Measurements from ENCODE around the gene CPED1. TPM values are rescaled to one million over a fixed set of nuclear protein-coding genes. Genes with fewer than 3 reads are reported as not detected.

The CPED1 gene
- total RNA-seq, 2 donors from 2014 or later: 3.4 to 15.9 TPM

DNA sequence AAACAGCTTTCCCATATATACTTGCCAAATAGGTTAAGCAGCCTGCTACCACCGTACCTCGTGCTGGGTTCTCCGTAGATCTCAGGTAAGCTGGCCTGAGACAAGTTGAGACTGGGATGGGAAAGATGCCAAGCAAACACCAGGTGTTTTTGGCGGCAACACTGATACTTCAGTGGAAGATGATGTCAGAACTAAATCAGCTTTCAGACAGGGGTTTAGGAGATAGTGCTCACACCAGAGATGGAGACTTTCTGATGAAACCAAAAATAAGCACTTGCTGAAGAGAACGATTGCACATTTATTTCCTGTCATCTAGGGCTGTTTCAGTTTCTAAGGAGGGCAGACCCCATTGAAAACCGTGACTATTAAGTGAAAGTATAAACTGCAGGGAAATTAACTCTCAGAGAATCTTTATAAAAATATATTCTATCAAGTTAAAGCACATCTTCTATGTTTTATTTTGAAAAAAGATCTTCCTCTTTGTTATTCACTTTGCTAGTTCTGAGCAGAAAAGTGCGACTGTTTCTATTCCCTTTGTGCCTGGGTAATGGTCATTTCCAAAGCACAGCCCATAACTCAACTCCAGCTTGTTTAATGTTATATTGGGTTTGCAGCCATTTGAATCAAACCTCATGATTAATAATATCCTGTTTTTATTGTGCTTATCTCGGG lies 149.9 kb downstream of the CPED1 start:
- DNase-seq: no peak
- intact Hi-C loops (cut with DNase I, micrococcal nuclease): no loop called here
- ATAC-seq: no peak

DNA sequence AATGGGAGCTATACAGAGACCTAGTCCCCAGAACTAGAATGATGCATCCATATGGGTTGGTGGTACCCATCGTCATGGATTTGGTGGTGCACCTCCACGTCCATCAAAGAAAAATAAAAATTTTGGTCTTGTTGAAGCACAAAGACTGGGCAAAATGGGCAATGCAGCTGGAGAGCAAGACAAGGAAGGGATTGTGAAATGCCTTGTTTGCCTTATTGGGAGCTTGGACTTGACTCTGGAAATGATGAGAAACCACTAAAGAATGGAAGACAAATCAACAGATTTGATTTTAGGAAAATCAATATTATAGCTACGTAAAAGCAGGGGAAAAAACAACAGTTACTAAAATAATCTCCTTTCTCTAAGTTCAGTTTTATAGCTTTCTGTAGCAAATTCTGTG lies 150.9 kb downstream of the CPED1 start:
- DNase-seq (no peak), ATAC-seq (no peak)
- intact Hi-C loops (cut with DNase I, micrococcal nuclease): no loop called here

DNA sequence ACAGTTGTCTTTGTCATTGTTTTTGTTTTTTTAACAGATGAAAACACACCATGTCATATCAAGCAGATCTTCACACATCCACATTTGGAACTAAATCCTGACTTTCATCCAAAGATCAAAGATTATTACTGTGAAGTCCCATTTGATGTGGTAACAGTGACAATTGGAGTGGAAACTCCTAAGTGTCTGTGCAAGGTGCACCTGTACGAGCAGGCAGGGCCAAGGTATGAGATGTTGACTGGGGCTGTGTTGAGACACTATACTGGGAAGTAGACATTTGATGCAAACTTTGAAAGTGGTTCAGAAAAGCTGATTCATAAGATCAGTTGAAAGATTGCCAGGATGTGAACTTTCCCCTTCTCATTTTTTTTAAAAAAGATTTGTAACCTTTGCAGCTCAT lies 152.3 kb downstream of the CPED1 start:
- intact Hi-C loops (cut with DNase I, micrococcal nuclease): no loop called here
- DNase-seq (no peak), ATAC-seq (no peak)

DNA sequence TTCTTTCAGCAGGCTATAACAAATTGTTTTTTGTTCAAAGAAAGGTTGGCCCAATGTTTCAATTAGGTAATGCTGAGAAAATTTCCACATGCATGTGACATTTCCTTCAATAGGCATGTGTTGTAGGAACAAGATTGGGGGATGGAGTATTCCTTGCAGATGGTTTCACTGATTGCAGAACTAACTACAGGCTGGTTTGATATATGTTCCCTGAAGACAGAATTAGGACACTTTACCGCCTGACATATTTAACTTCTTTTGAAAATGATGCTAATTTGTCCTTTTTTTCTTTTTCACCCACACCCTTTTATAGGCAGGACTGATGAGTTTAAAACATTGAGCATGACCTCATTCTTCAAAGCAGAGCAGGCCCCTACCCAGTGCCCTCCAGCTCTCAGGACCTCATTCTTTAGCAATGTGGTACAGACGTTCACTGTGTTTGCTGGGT lies 163.3 kb downstream of the CPED1 start:
- DNase-seq (no peak), ATAC-seq (no peak)

DNA sequence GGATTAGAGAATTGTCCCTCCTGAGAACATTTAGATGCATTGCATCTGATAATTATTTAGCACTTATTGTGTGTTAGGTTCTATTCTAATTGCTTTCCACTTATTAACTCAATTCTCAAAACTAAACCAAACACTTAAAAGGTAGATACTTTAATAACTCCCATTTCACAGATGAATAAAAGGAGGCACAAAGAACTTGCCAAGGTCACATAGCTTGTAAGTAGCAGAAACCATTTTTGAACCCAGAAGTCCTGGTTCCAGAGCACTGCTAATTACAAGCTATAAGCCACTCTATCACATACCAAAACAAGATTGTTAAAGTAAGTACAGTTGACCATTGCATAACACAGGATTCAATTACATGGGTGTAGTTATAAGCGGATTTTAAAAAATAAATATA lies 164.9 kb downstream of the CPED1 start:
- DNase-seq (no peak), ATAC-seq (no peak)
- intact Hi-C loops (cut with DNase I, micrococcal nuclease): no loop called here

More for the DNA sequence above, 163.3 kb downstream of the CPED1 start:
- intact Hi-C loops (cut with DNase I, micrococcal nuclease): no loop called here

DNA sequence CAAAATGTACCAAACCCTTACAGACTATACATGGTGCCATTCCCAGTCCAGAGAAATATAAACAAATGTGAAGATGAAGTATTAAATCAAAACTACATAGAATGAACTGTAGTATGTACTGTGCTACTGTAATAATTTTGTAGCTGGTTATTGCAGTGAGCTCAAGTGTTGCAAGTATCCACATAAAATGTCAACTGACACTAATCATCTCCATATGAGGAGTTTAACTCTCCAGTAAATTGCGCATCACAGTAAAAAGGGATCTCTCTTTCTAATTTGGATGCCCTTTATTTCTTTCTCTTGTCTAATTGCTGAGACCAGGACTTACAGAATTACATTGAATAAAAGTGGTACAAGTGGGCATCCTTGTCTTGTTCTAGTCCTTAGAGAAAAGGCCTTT lies 165.5 kb downstream of the CPED1 start:
- intact Hi-C loops (cut with DNase I, micrococcal nuclease): no loop called here
- DNase-seq (no peak), ATAC-seq (no peak)

DNA sequence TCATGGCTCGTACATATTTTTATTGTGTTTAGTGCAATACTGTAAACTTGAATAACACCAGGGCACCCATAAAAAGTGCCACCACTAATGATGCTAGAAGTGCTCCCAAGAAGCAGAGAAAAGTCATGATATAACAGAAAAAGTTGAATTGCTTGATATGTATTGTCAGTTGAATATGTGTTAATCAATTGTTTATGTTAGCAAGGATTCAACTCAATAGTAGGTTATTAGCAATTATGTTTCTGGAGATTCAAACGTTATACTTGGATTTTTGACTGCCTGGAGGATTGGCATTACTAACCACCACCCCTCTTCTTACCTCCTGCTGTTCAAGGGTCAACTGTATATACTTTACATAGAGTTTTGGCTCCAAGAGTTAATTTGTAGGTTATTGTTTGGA lies 168.3 kb downstream of the CPED1 start:
- intact Hi-C loops (cut with DNase I, micrococcal nuclease): no loop called here
- ATAC-seq: no peak
- DNase-seq: no peak

DNA sequence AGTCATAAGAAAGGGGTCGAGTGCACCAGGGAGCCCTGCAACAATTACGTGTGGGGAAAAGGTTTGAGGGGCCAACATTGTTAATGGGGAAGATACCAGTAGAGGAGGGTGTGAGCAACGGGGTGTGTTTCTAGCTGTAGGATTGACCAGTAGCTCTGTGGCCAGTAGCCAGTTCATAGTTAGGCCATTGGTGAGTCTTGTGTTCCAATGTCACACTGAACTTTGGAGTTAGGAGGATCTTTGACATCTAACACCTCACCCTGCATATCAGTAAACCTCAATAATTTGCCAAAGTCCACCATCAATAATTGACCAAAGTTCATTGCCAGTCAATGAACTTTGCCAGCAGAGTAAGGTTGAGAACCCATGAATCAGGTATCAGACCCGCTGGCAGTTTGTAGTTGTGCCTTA lies 168.8 kb downstream of the CPED1 start:
- no peak for DNase-seq
- intact Hi-C loops (cut with DNase I, micrococcal nuclease): no loop called here
- ATAC-seq: peak; percentile 21

DNA sequence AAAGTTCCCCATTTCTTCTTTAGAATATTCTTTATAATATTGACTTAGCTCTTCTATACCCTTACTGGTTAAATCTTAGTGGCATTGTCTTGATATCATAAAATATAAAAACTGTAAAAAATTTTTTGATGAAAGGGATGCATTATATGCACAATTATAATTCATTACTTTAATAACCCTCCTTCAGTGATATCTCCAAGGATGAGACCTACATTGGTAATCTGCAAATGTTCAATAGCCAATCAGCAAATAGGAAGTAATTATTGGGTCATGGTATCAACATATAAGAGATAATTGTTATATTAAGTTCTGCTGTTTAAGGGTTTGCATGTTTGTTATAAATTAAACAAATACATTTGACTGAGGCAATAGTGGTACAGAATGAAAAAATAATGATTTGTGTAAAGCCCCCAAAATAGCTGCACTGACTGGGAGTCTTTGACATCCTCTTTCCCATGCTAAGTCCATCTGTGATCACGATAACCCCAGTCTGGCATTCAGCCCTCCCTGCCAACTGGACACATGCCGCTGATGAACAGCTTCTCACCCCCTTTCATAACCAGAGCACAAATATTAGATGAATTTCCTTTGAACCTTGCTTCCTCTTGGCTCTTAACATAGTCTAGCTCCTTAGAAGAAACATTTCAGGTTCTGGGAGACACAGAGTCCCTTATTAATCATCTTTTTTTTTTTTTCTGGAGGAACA lies 169.5 kb downstream of the CPED1 start:
- intact Hi-C loops (cut with DNase I, micrococcal nuclease): no loop called here
- DNase-seq (no peak), ATAC-seq (no peak)

DNA sequence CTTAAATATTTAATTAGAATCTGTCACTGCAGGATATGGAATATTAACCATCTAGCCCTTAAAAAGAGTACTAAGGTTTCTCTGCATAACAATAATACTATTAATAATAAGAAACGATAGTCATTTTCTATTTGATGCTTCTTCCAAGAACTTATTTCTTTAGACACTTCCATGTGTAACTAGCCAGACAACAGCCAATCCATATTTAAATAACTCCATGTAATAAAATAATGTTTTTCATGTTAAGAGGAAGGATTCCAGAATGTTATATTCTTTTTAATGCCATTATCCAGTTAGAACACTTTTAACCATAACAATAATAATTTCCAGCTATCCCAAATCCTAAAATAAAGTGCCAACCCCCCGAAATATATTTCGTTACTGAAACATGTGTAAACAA lies 170.2 kb downstream of the CPED1 start:
- DNase-seq (no peak), ATAC-seq (no peak)
- intact Hi-C loops (cut with DNase I, micrococcal nuclease): no loop called here

DNA sequence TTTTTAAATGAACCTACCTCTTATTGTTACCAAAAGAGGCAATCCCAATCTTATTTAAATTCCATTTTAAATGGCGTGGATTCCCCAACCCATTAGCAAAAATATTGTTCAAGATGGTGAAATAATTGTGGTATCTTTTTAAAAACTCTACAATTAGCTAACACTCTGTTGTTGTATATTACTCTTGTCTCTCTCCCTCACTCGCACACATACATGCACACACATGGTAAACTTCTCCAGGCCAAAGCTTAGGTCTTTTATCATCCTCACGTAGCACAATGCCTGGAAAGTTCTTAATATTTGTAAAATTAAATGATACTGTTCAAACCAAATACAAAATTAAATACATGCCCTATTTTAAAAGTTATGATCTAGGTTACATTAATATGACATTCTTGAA lies 171.0 kb downstream of the CPED1 start:
- DNase-seq (no peak), ATAC-seq (no peak)
- intact Hi-C loops (cut with DNase I, micrococcal nuclease): no loop called here

DNA sequence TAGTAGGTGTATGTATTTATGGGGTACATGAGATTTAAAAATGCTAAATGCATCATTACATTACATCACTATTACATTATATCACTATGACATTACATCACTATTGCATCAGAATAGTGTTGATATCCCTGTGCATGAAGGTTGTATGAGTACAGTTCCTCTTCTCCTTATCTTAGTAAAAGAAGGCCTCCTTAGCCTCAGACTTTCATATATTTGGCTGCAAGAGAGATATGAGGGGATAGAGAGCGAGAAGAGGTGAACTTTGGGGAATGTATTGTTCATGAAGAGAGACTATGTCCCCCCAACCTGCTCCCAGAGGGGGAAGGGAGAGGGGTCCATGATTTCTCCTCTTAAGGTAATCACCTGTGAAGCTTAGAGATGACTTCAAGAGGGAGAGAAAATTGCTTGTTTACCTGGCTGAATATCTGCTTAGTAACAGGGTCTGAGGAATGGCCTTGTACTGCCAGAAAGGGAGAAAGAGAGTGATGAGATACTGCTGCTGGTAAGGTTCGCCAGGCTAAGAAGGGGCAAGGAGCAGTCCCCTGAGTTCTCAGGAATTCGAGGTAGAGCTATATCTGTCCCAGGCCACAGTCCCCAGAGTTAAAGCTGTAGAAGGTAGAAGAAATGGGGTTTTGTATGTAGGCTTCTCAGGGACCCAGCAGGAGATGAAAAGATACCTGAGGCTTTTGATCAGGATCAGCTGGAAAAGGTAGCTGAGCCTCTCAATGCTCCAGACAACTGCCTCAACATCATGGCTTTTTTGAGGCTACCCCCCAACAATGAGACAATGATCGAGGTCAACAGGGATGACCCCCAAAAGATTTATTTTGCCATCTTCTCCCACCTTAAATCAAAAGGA lies 171.9 kb downstream of the CPED1 start:
- intact Hi-C loops (cut with DNase I, micrococcal nuclease): no loop called here
- ATAC-seq: no peak
- no peak for DNase-seq

DNA sequence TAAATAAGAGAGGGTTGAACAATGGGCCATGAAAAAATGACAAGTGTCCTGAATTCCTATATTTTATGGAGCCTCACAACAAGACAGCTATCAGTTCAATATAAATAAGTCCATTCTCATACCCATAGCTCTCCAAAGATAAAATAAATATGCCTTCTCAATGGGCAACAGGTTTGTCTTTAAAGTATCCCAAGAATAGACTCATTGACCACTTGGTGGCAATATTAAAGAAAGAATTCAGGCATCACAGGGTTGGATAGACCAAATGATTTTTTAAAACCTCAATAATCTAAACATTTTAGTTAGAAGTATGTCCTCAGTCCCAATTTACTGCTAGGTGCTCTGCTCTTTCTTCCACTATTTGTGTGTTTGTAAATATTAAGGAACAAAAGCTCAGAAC lies 175.2 kb downstream of the CPED1 start:
- no peak for DNase-seq
- intact Hi-C loops (cut with DNase I, micrococcal nuclease): no loop called here
- no peak for ATAC-seq

DNA sequence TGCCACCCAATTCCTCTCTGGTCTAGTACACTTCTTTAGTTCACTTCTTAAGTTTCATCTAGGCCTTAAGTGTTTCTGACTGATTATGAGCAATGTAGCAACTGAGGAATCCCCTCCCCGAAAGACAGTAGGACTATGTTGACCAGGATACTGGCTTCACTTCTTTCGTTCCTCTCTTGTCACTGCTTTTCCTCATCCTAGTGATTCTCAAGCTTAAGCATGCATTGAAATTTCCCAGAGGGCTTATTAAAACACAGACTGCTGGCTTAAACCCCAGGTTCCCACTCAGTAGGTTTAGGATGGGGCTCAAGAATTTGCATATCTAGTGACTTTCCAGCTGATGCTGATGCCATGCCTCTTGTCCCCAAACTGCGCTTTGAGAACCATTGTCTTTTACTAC lies 175.7 kb downstream of the CPED1 start:
- intact Hi-C loops (cut with DNase I, micrococcal nuclease): no loop called here
- ATAC-seq (no peak), DNase-seq (no peak)

DNA sequence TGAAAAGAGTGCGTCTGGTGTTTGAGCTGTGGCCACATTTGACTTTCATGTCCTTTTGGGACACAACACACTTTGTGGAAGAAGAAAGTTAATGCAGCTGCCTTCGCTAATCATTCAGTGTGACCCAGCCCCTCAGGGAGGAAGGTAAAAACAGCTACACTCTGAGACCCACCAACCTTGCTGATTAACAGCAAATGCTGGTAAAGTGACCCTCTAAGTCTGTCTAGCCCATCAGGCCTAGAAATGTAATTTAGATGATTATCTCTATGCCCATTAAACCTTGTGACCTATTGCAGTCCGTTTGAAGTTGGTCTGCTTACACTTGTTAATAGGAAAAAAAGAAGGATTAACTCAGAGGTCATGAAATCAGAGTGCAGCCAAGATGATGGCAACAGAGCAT lies 178.4 kb downstream of the CPED1 start:
- ATAC-seq (no peak), DNase-seq (no peak)
- intact Hi-C loops (cut with DNase I, micrococcal nuclease): no loop called here

DNA sequence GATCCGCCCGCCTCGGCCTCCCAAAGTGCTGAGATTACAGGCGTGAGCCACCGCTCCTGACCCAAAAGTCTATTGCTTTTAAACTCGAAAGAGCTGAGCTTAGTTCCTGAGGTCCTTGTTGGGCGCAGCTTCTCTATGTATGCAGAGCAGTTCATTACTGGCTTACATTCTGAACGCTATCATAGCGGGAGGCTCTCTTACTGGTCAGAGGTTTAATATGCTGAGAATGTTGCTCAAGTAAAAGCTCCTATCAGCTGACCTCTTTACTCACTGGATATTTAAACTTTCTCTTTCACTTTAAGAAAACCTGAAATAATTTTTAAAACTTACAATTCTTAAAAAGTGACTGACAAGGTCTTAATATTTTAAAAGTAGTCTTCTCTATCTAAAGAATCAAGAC lies 179.5 kb downstream of the CPED1 start:
- ATAC-seq: no peak
- intact Hi-C loops (cut with DNase I, micrococcal nuclease): no loop called here
- no peak for DNase-seq

DNA sequence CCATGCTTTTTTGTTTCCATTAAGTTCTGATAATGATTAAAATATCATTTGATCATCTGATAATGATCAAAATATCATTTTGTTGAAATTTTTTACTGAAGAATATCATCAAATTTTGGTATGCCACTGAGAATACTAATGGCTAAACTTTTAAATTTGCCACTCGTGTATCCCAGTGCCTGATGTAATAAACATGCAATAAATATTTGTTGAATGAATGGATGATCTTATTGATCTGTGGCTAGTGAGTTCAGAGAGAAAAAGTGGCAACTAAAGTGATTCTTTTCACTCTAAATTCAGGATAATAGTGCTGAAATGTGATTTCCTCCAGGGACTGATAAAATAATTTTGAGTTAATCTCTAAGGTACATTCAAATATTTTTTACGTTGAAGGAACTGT lies 181.0 kb downstream of the CPED1 start:
- ATAC-seq (no peak), DNase-seq (no peak)
- intact Hi-C loops (cut with DNase I, micrococcal nuclease): no loop called here

DNA sequence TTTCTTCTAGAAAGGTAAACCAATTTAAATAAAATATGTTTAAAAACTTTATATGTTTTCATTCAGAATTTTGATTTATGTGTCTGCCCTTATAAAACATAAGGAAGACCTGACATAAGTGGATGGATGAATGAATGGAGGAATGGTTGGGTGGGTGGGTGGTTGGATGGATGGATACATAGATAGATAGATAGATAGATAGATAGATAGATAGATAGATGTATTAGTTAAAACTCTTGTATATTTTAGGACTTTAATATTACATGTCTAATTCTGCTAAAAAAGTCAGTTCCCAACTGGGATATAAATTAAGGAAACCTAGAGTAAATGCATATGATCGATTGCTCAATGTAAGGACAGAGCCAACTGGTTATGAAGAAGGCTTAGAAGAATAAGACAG lies 184.0 kb downstream of the CPED1 start:
- ATAC-seq (no peak), DNase-seq (no peak)
- intact Hi-C loops (cut with DNase I, micrococcal nuclease): no loop called here

DNA sequence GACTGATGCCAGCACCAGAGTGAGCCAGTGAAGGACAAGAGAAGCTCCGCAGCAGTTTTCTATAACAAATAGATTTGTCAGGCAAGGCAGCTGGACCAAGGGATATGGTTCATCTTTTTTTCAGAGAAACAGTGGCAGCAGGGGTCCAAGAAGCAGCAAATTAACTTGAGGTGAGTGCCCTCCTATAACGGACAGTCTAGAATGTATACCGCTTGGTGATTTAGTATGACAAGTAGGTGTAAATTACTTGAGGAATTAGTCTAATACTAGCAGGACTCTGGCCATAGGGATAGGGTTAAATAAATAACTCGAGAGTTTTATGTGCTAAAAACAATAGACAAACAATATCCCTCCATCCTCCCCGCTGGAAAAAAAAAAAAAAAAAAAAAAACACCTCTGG lies 187.3 kb downstream of the CPED1 start:
- intact Hi-C loops (cut with DNase I, micrococcal nuclease): no loop called here
- ATAC-seq (no peak), DNase-seq (no peak)

DNA sequence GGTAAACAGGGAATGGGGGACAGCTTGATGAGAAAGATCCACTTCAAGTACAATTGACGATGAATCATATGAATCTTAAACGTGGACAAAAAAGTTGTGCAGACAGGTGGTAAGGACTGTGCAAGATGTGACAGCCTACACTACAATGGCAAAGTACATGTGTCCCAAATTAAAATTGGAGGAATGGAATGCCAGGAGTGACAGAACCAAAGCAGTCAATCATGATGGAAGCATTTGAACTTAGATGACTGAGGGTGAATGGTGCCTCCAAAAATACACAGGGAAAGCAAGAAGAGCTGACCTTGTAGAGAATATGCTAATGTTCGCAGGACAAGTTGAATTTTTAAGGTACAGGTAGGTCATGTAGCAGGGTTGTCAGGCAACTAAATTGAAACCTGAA lies 189.9 kb downstream of the CPED1 start:
- ATAC-seq: no peak

More for the DNA sequence above, 189.9 kb downstream of the CPED1 start:
- no peak for DNase-seq
- intact Hi-C loops (cut with DNase I, micrococcal nuclease): no loop called here
